Mononuclear cell (primary cell): Measurements from ENCODE around the gene TRAP1. TPM values are rescaled to one million over a fixed set of nuclear protein-coding genes. Genes with fewer than 3 reads are reported as not detected.

Experiments
- H3K27me3 ChIP-seq: 2 replicates; pipeline ENCODE4 v1.6.0; 2011; ENCODE audit warnings: low read length, control low read depth; ENCODE audit not compliant: insufficient read depth
- H3K4me1 ChIP-seq: 2 replicates; pipeline ENCODE4 v1.5.1; 2011; ENCODE audit warnings: mild to moderate bottlenecking, low read length, control low read depth; ENCODE audit not compliant: insufficient read depth
- H3K4me3 ChIP-seq: 2 replicates; pipeline ENCODE4 v1.5.1; 2011; ENCODE audit warnings: mild to moderate bottlenecking, low read length, moderate library complexity
- H3K9me3 ChIP-seq: 2 replicates; pipeline ENCODE4 v1.5.1; 2011; ENCODE audit warnings: low read depth, mild to moderate bottlenecking, control low read depth, low read length
- total RNA-seq: library from RNA; depleted of rRNA; stranded (reverse); fragments of >200 nt; gene quantifications from one replicate; pipeline ENCODE4 v1.2.3, GENCODE V29; 2012

The TRAP1 gene
- total RNA-seq, 1 donor, result 18.1 TPM

DNA sequence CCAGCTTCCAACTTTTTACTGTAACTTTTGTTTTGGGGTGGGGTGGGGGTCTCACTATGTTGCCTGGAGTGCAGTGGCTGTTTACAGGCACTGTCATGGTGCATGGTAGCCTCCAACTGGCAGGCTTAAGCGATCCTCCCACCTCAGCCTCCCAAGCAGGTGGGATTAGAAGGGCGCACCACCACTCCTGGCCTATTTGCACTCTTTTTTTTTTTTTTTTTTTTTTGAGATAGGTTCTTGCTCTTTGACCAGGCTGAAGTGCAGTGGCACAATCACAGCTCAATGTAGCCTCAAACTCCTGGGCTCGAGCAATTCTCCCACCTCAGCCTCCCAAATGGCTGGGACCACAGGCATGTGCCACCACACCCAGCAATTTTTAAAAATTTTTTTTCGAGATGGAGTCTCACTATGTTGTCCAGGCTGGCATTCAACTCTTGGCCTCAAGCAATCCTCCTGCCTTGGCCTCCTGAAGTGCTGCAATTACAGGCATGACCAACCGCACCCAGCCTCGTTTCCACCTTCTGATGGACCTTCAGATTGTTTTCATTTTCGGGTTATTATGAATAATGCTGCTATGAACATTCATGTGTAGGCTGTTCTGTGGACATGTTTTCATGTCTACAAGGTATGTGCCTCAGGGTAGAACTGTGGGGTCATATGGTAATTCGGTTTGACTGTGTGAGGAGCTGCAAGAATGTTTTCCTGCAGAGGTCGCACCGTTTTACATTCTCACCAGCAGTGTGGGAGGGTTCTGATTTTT is 10.9 kb downstream of the TRAP1 start:
- Histone ChIP-seq H3K4me3 (no peak overlapping the region), H3K9me3 (no peaks in the 10 kb centered on the region), H3K4me1 (peaks cover 5% of the 10 kb centered on the region), H3K27me3 (no peaks in the 10 kb centered on the region)

DNA sequence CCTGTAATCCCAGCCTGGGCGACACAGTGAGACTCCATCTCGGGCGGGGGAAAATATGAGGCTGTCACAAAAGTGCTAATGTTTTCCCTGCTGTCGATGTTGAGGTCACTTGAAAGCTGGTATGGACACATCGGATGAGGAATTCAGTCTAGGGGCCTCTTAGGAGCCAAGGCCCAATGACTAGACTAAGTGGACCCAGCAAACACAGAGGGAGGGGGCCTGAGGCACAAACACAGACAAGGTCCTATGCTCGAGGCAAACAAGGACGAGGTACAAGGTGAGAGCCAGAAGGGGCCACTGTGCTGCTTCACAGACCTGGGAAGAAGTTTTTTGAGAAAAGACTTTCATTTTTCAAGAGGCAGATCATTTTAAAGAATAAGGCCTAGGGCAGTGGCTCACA is 15.2 kb downstream of the TRAP1 start:
- H3K9me3 ChIP-seq, result no peaks in the 10 kb centered on the region
- no peaks in the 10 kb centered on the region for H3K27me3 ChIP-seq
- H3K4me1 ChIP-seq, result peaks cover 14% of the 10 kb centered on the region
- H3K4me3 ChIP-seq, result no peak overlapping the region

DNA sequence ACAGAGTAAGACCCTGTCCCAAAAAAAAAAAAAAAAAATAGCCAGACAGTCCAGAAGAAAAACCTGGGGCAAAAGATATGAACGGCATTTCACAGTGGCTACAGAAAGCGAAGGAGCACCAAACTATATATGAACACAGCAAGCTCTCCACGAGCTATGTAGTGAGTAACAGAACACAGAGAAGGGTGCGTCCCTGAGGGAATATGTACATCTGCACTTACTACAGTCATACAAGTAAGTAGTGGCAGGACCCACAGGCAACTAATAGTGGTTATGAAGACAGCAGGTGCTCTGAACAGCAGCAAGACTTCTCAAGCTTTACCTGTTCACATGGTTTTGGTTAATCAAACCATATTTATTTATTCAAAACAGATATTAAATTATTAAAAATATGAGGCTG is 15.8 kb downstream of the TRAP1 start:
- H3K4me3 ChIP-seq, result no peak overlapping the region
- H3K4me1 ChIP-seq, result peaks cover 10% of the 10 kb centered on the region
- no peaks in the 10 kb centered on the region for H3K27me3 ChIP-seq
- no peaks in the 10 kb centered on the region for H3K9me3 ChIP-seq

DNA sequence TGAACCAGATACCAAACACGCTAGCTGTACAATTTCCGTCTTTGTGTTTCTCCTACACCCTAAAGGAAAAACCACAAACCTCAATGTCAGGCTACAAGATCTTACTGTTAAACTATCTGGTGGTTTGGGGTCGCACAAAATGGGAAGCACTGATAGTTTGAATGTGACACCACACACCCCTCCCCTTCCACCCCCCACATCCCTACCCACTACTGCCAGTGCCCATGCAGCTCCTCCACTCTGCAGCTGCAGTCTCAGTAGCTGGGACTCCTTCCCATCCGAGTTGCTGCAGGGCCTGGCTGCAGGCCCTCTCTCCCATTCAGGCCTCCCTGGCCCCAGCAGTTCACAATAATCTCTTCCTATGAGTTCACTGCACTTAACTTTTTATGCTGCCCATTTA is 18.4 kb downstream of the TRAP1 start:
- no peak overlapping the region for H3K4me3 ChIP-seq
- no peaks in the 10 kb centered on the region for H3K27me3 ChIP-seq
- H3K4me1 ChIP-seq, result peaks cover 10% of the 10 kb centered on the region

DNA sequence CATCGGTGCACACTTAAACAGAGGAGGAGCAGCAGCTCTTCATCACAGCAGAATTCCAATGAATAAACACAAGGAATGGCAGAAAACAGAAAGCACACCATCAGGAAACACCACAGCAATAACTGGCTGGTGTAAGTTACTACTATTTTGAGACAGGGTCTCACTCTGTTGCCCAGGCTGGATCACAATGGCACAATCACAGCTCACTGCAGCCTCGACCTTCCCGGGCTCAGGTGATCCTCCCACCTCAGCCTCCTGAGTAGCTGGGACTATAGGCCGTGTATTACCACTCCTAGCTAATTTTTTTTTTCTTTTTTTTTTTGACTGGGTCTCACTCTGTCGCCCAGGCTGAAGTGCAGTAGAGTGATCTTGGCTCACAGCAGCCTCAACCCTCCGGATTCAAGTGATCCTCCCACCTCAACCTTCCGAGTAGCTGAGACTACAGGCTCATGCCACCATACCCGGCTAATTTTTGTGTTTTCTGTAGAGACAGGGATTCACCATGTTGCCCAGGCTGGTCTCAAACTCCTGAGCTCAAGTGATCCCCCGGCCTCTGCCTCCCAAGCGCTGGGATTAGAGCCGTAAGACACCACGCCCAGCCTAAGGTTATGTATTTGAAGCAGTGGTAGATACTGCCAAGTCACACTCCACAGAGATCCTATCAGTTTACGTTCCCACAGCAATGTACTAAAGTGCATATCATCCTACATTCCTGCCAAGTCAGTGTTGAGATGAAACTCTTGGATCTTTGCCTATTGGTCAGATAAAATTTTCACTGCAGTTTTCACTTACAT is 20.7 kb downstream of the TRAP1 start:
- no peaks in the 10 kb centered on the region for H3K9me3 ChIP-seq
- H3K4me1 ChIP-seq, result peaks cover 10% of the 10 kb centered on the region
- H3K27me3 ChIP-seq, result no peaks in the 10 kb centered on the region
- no peak overlapping the region for H3K4me3 ChIP-seq

More for the DNA sequence above, 18.4 kb downstream of the TRAP1 start:
- no peaks in the 10 kb centered on the region for H3K9me3 ChIP-seq

DNA sequence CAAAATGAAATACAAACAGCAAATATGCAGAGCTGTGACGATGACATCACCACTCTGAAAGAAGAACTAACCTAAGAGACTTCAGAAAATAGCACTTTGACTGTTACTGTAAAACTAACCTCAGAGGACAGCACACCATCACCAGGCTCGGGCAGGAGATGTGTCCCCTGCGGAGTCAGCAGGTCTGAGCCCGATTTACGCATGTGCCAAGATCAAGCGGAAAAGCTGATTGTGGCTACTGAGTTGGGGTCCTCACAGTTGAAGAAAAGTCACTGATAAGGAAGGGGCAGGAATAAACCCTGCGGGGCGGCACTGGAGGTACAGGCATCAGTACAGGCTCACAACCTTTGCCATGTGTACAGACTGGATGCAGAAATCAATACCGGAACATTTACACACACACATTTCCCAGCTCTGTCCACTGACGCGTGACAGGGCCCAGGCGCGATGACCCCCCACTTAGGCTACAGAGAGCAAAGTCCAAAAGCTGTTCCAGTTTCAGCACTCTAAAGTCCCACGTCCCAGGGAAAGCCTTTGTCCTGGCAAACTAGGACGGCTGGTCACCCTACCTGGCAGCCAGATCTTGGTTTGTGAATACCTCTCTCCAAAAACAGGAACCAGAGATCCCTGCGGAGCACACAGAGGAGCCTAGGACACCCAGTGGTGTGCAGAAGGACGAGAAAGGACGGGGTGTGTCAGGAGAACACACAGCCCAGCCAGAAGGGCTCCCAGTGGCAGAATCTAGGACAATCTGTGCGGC is 21.5 kb downstream of the TRAP1 start:
- Histone ChIP-seq H3K4me1 (peaks cover 12% of the 10 kb centered on the region), H3K9me3 (no peaks in the 10 kb centered on the region), H3K27me3 (no peaks in the 10 kb centered on the region)

DNA sequence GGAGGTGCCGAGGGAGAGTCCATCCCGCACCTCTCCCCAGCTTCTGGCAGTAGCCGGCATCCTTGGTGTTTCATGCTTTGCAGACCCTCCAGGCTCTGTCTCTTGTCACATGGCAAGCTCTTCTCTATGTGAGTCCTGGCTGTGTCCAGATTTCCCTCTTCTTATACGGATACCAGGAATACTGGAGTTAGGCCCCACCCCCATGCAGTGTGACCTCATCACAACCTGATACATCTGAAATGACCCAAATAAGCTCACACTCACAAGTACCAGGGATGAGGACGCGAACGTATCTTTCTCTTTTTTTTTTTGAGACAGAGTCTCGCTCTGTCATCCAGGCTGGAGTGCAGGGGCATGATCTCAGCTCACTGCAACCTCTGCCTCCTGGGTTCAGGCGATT is 23.3 kb downstream of the TRAP1 start:
- Histone ChIP-seq H3K9me3 (no peaks in the 10 kb centered on the region), H3K27me3 (no peaks in the 10 kb centered on the region), H3K4me1 (peaks cover 16% of the 10 kb centered on the region), H3K4me3 (no peak overlapping the region)

More for the DNA sequence above, 21.5 kb downstream of the TRAP1 start:
- H3K4me3 ChIP-seq, result no peak overlapping the region

DNA sequence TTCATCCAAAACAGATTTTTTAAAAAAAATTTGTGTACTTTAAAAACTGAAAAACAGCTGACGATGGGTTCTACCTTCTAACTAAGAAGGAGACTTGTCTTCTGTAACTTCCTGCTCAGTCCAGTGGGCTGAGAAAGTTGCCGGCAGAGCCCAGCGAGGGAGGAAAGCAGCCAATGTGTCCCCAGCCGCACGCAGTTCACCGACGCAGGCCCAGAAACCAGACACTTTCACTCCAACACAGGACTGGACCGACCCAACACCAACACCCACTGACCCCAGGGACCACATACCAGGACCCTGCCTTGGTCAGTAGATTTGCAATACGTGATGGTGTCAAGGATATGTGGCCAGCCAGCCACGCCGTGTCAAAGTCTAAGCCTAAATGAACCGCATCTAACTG is 25.6 kb downstream of the TRAP1 start:
- H3K27me3 ChIP-seq, result no peaks in the 10 kb centered on the region
- no peak overlapping the region for H3K4me3 ChIP-seq
- no peaks in the 10 kb centered on the region for H3K9me3 ChIP-seq
- H3K4me1 ChIP-seq, result peaks cover 9% of the 10 kb centered on the region

DNA sequence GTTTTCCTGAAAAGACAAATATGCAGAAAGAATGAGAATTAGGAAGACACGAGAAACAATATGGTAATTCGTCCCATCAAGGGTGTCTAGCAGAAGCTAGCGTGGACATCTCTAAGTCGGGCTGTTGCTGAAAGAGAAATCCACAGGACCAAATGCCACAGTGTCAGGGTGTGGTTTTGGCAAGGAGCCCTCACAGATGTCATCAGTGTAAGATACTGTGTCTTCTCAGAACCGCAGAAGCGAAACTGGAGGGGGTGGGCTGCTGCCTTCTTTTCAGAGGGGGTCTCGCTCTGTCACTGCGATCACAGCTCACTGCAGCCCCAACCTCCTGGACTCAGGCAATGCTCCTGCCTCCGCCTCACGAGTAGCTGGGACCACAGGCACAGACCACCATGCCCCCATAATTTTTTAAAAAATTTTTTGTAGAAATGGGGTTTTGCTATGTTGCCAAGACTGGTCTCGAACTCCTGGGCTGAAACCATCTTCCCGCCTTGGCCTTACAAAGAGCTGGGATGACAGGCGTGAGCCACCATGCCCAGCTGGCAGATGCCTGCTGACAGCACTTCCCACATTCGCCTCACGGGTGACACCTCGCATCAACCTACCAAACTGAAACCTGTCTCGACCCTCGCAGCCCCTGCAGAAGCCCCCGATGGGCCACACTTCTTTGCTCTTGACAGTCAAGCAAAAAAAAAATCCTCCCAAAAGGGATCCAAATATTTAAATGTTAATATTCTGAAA is 26.2 kb downstream of the TRAP1 start:
- Histone ChIP-seq H3K4me3 (no peak overlapping the region), H3K4me1 (peaks cover 9% of the 10 kb centered on the region), H3K27me3 (no peaks in the 10 kb centered on the region), H3K9me3 (no peaks in the 10 kb centered on the region)

DNA sequence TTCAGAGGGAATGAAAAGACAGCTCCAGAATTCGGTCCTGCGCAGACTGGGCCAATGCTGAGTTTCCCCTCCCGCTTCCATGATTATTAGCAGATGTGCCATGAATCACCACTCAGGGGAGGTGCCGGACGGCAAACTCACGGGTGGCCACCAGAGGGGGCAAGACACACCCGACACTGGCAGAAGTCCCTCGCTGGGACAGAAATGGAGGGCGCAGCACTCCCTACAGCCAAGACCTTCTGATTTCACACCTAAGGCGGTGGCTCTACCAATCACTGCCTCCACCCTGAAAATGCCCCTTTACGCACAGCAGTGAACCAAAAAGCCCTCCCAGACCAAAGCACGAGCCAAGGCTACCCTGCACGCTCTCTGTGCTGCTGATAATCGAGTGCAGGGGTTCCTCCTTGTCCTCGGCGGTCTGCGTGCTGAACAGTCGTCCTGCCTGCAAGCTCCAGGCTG is 26.8 kb downstream of the TRAP1 start:
- Histone ChIP-seq H3K27me3 (no peaks in the 10 kb centered on the region), H3K9me3 (no peaks in the 10 kb centered on the region), H3K4me1 (peaks cover 9% of the 10 kb centered on the region), H3K4me3 (no peak overlapping the region)

DNA sequence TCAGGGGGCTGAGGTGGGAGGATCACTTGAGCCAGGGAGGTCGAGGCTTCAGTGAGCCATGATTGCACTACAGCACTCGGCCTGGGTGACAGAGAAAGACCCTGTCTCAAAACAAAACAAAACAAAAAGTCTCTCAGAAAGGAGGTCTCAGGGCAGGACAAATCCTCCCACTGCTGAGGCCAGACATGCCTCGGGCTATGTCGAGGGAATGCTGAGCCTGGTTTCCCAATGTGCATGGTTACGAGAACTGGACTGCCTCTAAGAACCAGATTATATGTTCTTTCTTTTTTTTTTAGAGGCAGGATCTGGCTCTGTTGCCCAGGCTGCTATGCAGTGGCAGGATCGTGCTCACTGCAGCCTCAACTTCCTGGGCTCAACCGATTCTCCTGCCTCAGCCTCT is 27.6 kb downstream of the TRAP1 start:
- Histone ChIP-seq H3K27me3 (no peaks in the 10 kb centered on the region), H3K4me1 (peaks cover 9% of the 10 kb centered on the region), H3K4me3 (no peak overlapping the region), H3K9me3 (no peaks in the 10 kb centered on the region)

DNA sequence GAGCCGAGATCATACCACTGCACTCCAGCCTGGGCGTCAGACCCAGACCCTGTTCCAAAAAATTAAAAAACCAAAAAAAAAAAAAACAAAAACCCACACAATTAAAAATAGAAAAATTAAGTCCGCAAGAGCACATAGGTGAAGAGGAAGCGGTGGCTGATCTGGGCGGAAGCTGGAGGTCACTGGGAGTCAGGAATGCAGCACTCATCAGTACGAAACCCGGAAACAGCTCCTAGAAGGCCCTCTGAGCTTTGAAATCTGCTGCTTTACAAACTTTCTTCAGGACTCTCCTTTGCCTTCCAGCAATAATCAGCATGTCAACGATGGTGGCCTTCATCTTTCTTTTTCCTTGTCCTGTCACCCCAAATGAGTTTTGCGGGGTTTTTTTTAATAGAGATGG is 29.5 kb downstream of the TRAP1 start:
- peaks cover 9% of the 10 kb centered on the region for H3K4me1 ChIP-seq
- no peaks in the 10 kb centered on the region for H3K9me3 ChIP-seq
- H3K27me3 ChIP-seq, result no peaks in the 10 kb centered on the region
- H3K4me3 ChIP-seq, result no peak overlapping the region

DNA sequence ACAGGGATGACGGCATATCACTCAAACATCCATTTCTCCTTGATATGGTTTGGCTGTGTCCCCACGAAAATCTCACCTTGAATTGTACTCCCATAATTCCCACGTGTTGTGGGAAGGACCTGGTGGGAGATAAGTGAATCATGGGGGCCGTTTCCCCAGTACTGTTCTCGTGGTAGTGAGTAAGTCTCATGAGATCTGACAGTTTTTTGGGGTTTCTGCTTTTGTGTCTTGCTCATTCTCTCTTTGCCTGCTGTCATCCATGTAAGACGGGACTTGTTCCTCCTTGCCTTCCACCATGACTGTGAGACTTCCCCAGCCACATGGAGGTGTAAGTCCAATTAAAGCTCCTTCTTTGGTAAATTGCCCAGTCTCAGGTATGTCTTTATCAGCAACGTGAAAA is 30.3 kb downstream of the TRAP1 start:
- H3K4me1 ChIP-seq, result peaks cover 9% of the 10 kb centered on the region
- no peaks in the 10 kb centered on the region for H3K9me3 ChIP-seq
- no peaks in the 10 kb centered on the region for H3K27me3 ChIP-seq
- no peak overlapping the region for H3K4me3 ChIP-seq

DNA sequence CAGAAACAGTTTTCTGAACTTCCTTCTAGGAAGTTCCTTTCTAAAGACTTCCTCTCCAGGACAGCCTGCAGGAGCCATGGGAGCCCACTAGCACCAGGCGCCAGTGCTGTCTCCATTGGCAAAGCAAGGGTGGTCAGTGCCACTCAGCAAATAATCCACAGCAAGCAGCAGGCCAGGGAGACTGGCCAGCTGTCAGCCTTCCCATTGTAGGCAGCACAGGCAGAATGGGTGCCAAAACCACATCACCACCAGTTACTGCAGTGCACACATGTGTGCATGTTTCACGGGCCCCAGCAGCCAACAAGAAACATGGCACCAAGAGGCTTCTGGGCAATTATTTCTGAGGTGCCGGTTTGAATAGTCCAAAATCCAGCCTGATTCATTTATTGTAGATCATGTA is 36.1 kb downstream of the TRAP1 start:
- no peaks in the 10 kb centered on the region for H3K27me3 ChIP-seq
- no peak overlapping the region for H3K4me3 ChIP-seq
- H3K9me3 ChIP-seq, result no peaks in the 10 kb centered on the region
- no peaks in the 10 kb centered on the region for H3K4me1 ChIP-seq
